ENCODE results near the gene GALNT14.

- TF ChIP-seq CTCF (IDR thresholded peaks at IDR 0.05) (no peak), POLR2A (IDR thresholded peaks at IDR 0.05) (no peak), POLR2AphosphoS5 (IDR thresholded peaks at IDR 0.05) (no peak)
Measured at GRCh38 chr2:30910686-30911085, 227.6 kb downstream of the GALNT14 start.

Data from transverse colon (tissue), 4 donors.